IMR-90 (cell line): ENCODE data around the gene TAS2R3. TPM values are rescaled to one million over a fixed set of nuclear protein-coding genes. Genes with fewer than 3 reads are reported as not detected.

Experiments used
- ATAC-seq: fragments of 200-7000 bp; cut with Tn5 transposase; 2 replicates; pipeline ENCODE4 v1.9.1; 2020; ENCODE audit warnings: low read depth, mild to moderate bottlenecking, moderate library complexity
- BruUV-seq: library from RNA; stranded (reverse); fragments of 400-500 nt; replicated peaks from 2 replicates; lab custom pipeline; 2021; lab: Mats Ljungman, UMichigan
- CTCF ChIA-PET: fragments of 300-600 bp; formaldehyde crosslinking; extraction: SDS; loops from one replicate; lab custom pipeline; 2021; ENCODE audit warnings: antibody characterized with exemption; lab: Yijun Ruan, JAX
- POLR2A ChIA-PET: fragments of 300-600 bp; sonication (Branson Sonifier 250); formaldehyde crosslinking; loops from one replicate; lab custom pipeline; 2022; ENCODE audit warnings: antibody characterized with exemption; ENCODE audit not compliant: unreplicated experiment; lab: Charles Lee
- DNase-seq: peaks from one replicate; pipeline ENCODE4 v3.0.0; 2013
- H2AFZ ChIP-seq: replicated peaks from 2 replicates; pipeline ENCODE3; 2013; ENCODE audit warnings: low read length, mild to moderate bottlenecking; ENCODE audit not compliant: poor library complexity
- H2AK5ac ChIP-seq: 2 replicates; pipeline ENCODE4 v1.6.1; 2013; ENCODE audit warnings: low read depth, low read length, inconsistent platforms
- H2AK9ac ChIP-seq: replicated peaks from 2 replicates; pipeline ENCODE3; 2013; ENCODE audit warnings: mild to moderate bottlenecking, low read depth, low read length, moderate library complexity; ENCODE audit not compliant: poor library complexity
- H2BK120ac ChIP-seq: 2 replicates; pipeline ENCODE4 v1.6.1; 2013; ENCODE audit warnings: low read depth, low read length, inconsistent platforms
- H2BK15ac ChIP-seq: 3 replicates; pipeline ENCODE4 v1.6.1; 2013; ENCODE audit warnings: low read depth, low read length, inconsistent platforms
- H2BK20ac ChIP-seq: 2 replicates; pipeline ENCODE4 v1.6.1; 2013; ENCODE audit warnings: low read depth, mild to moderate bottlenecking, inconsistent platforms, low read length, moderate library complexity
- H2BK5ac ChIP-seq: 2 replicates; pipeline ENCODE4 v1.6.1; 2013; ENCODE audit warnings: mild to moderate bottlenecking, low read depth, low read length, inconsistent platforms; ENCODE audit not compliant: poor library complexity, severe bottlenecking
- H3K14ac ChIP-seq: replicated peaks from 2 replicates; pipeline ENCODE4 v1.6.1; 2013; ENCODE audit warnings: low read depth, low read length, inconsistent platforms
- H3K18ac ChIP-seq: 2 replicates; pipeline ENCODE4 v1.6.1; 2013; ENCODE audit warnings: low read depth, low read length, control low read depth
- H3K23ac ChIP-seq: 2 replicates; pipeline ENCODE4 v1.6.1; 2013; ENCODE audit warnings: low read depth, low read length, inconsistent platforms
- H3K27ac ChIP-seq: 2 replicates; pipeline ENCODE4 v1.5.1; 2013; ENCODE audit warnings: mild to moderate bottlenecking, control low read depth, low read length; ENCODE audit not compliant: insufficient read depth
- H3K27me3 ChIP-seq: 2 replicates; pipeline ENCODE4 v1.6.1; 2013; ENCODE audit warnings: low read length; ENCODE audit not compliant: control insufficient read depth, insufficient read depth
- H3K36me3 ChIP-seq: 2 replicates; pipeline ENCODE4 v1.6.1; 2013; ENCODE audit warnings: low read length, mixed read lengths; ENCODE audit not compliant: control insufficient read depth, insufficient read depth
- H3K4ac ChIP-seq: 2 replicates; pipeline ENCODE4 v1.6.1; 2013; ENCODE audit warnings: low read depth, low read length, inconsistent platforms
- H3K4me1 ChIP-seq: 2 replicates; pipeline ENCODE4 v1.6.1; 2013; ENCODE audit warnings: low read length, mixed read lengths; ENCODE audit not compliant: control insufficient read depth, insufficient read depth
- H3K4me2 ChIP-seq: 2 replicates; pipeline ENCODE4 v1.6.1; 2013; ENCODE audit warnings: low read depth, mild to moderate bottlenecking, control low read depth, low read length, moderate library complexity
- H3K4me3 ChIP-seq: 2 replicates; pipeline ENCODE4 v1.5.1; 2013; ENCODE audit warnings: low read depth, mild to moderate bottlenecking, control low read depth, low read length, moderate library complexity; ENCODE audit not compliant: insufficient read depth
- H3K56ac ChIP-seq: 2 replicates; pipeline ENCODE4 v1.6.1; 2013; ENCODE audit warnings: low read length, inconsistent platforms; ENCODE audit not compliant: insufficient read depth; ENCODE audit errors: extremely low read depth
- H3K79me1 ChIP-seq, 2 experiments: 2 replicates each; pipeline ENCODE4 v1.6.1; 2013; ENCODE audit warnings: low read length in 2 of 2, inconsistent platforms in 1 of 2, low read depth in 1 of 2
- H3K9ac ChIP-seq: 2 replicates; pipeline ENCODE4 v1.6.1; 2013; ENCODE audit warnings: low read depth, low read length, control low read depth
- H3K9me1 ChIP-seq: 2 replicates; pipeline ENCODE4 v1.6.1; 2013; ENCODE audit warnings: low read length, inconsistent platforms; ENCODE audit not compliant: insufficient read depth
- H3K9me3 ChIP-seq: 2 replicates; pipeline ENCODE4 v1.6.1; 2013; ENCODE audit warnings: low read length; ENCODE audit not compliant: control insufficient read depth, insufficient read depth
- H4K20me1 ChIP-seq: 2 replicates; pipeline ENCODE4 v1.6.1; 2013; ENCODE audit warnings: low read length, inconsistent platforms; ENCODE audit not compliant: insufficient read depth
- H4K5ac ChIP-seq: 2 replicates; pipeline ENCODE4 v1.6.1; 2013; ENCODE audit warnings: mild to moderate bottlenecking, low read depth, low read length, control low read depth
- H4K8ac ChIP-seq, 2 experiments: 2 replicates each; pipeline ENCODE4 v1.6.1; 2013; ENCODE audit warnings: low read depth in 2 of 2, low read length in 2 of 2, control low read depth in 1 of 2, inconsistent platforms in 1 of 2
- H4K91ac ChIP-seq: 2 replicates; pipeline ENCODE4 v1.6.1; 2013; ENCODE audit warnings: low read depth, low read length, inconsistent platforms; ENCODE audit not compliant: insufficient read depth
- BHLHE40 ChIP-seq: fragments of 150-350 bp; IDR thresholded peaks from 2 replicates; pipeline ENCODE4 v1.6.1; 2016; ENCODE audit warnings: mild to moderate bottlenecking, low read depth, low read length
- CEBPB ChIP-seq: IDR thresholded peaks from 2 replicates; pipeline ENCODE4 v1.6.1; 2012; ENCODE audit warnings: low read depth, low read length, improper control_type of control experiment
- CHD1 ChIP-seq: IDR thresholded peaks from 2 replicates; pipeline ENCODE4 v1.6.1; 2012; ENCODE audit warnings: low read depth, low read length, improper control_type of control experiment
- CTCF ChIP-seq: conservative IDR thresholded peaks from 2 replicates; pipeline ENCODE4 v1.5.1; 2012; ENCODE audit warnings: mild to moderate bottlenecking, low read depth, low read length, improper control_type of control experiment
- ELK1 ChIP-seq: fragments of 150-350 bp; IDR thresholded peaks from 2 replicates; pipeline ENCODE4 v1.6.1; 2016; ENCODE audit warnings: low read depth, mild to moderate bottlenecking, low read length, moderate library complexity, borderline replicate concordance
- FOS ChIP-seq: fragments of 150-350 bp; IDR thresholded peaks from 2 replicates; pipeline ENCODE4 v1.6.1; 2016; ENCODE audit warnings: low read depth, low read length
- MAFK ChIP-seq: IDR thresholded peaks from 2 replicates; pipeline ENCODE4 v1.6.1; 2012; ENCODE audit warnings: low read depth, low read length, improper control_type of control experiment
- MAZ ChIP-seq: IDR thresholded peaks from 2 replicates; pipeline ENCODE4 v1.6.1; 2012; ENCODE audit warnings: low read depth, mild to moderate bottlenecking, low read length, improper control_type of control experiment, moderate library complexity, borderline replicate concordance
- MXI1 ChIP-seq: IDR thresholded peaks from 2 replicates; pipeline ENCODE4 v1.6.1; 2012; ENCODE audit warnings: low read depth, mild to moderate bottlenecking, low read length, moderate library complexity, borderline replicate concordance
- NFE2L2 ChIP-seq: fragments of 150-350 bp; IDR thresholded peaks from 2 replicates; pipeline ENCODE4 v1.6.1; 2016; ENCODE audit warnings: low read depth, mild to moderate bottlenecking, low read length
- POLR2A ChIP-seq: IDR thresholded peaks from 2 replicates; pipeline ENCODE4 v1.6.1; 2012; ENCODE audit warnings: mild to moderate bottlenecking, low read depth, low read length
- RAD21 ChIP-seq: IDR thresholded peaks from 2 replicates; pipeline ENCODE4 v1.6.1; 2012; ENCODE audit warnings: low read length, improper control_type of control experiment
- RCOR1 ChIP-seq: IDR thresholded peaks from 2 replicates; pipeline ENCODE4 v1.6.1; 2012; ENCODE audit warnings: mild to moderate bottlenecking, low read length, improper control_type of control experiment; ENCODE audit not compliant: insufficient replicate concordance
- RFX5 ChIP-seq: IDR thresholded peaks from 2 replicates; pipeline ENCODE4 v1.8.0; 2012; ENCODE audit warnings: low read depth, mild to moderate bottlenecking, low read length, moderate library complexity
- SMC3 ChIP-seq: fragments of 150-350 bp; IDR thresholded peaks from 2 replicates; pipeline ENCODE4 v1.6.1; 2016; ENCODE audit warnings: low read depth, mild to moderate bottlenecking, antibody characterized with exemption, low read length, moderate library complexity
- USF2 ChIP-seq: fragments of 150-350 bp; IDR thresholded peaks from 2 replicates; pipeline ENCODE4 v1.6.1; 2017; ENCODE audit warnings: mild to moderate bottlenecking, antibody characterized with exemption, low read length, low read depth
- WGBS, 2 experiments: methylation state at CpG; one replicate each; pipeline versions ENCODE4 v1.1.5 to v1.1.7; 2013; ENCODE audit warnings: missing lambda C conversion rate in 2 of 2; ENCODE audit not compliant: insufficient read length in 1 of 2; ENCODE audit errors: extremely low coverage in 2 of 2; 5-methylcytosine and 5-hydroxymethylcytosine counted together
- dilution Hi-C: fragments of 300-500 bp; cut with HindIII; formaldehyde crosslinking; loops from one replicate; pipeline ENCODE4 v1.14.3; 2018; ENCODE audit warnings: low sequenced_read_pairs; ENCODE audit not compliant: unreplicated experiment
- in situ Hi-C: fragments of 300-500 bp; cut with MboI; formaldehyde crosslinking; loops from 3 replicates; pipeline ENCODE4 v1.14.3; 2019; ENCODE audit warnings: low sequenced_read_pairs, inconsistent platforms, mixed read lengths
- intact Hi-C: fragments of 100-400 bp; cut with micrococcal nuclease; formaldehyde crosslinking; loops from 2 replicates; pipeline ENCODE4 v1.10.0; 2022
- polyA plus RNA-seq, 3 experiments: library from polyadenylated mRNA; depleted of rRNA; stranded (reverse); fragments of >200 nt; gene quantifications; 2 replicates each; pipeline ENCODE4 v1.2.3, GENCODE V29; 2012; ENCODE audit warnings: low replicate concordance in 1 of 3
- total RNA-seq: library from RNA; depleted of rRNA; stranded (reverse); fragments of >200 nt; gene quantifications from 2 replicates; pipeline ENCODE4 v1.2.3, GENCODE V29; 2012

TAS2R3 gene
- total and polyA plus RNA-seq, 2 of the 4 experiments (the other 2 are of a cell fraction): 0.72 TPM; not detected in 1

GRCh38 chr7:141739250-141739649 is 24.6 kb upstream of the TAS2R3 start:
- Histone ChIP-seq H3K9me1 (peaks cover 6% of the 10 kb centered on the region; the same call in 1 of the 2 replicates), H4K20me1 (no peaks in the 10 kb centered on the region), H3K23ac (no peak overlapping the region), H3K4me3 (peak overlapping the region; percentile 65; the same call in 1 of the 2 replicates), H3K56ac (no peak overlapping the region), H2AK9ac (no peak overlapping the region), H2AFZ (no peak overlapping the region), H3K79me1 (peaks cover 13 to 20% of the 10 kb centered on the region in 2 experiments; a peak in 3 of 4 replicates), H3K9me3 (no peaks in the 10 kb centered on the region), H3K4me1 (no peaks in the 10 kb centered on the region; the same call in 1 of the 2 replicates), H2BK120ac (no peak overlapping the region), H4K5ac (no peak overlapping the region), H3K4ac (no peak overlapping the region), H3K4me2 (peak overlapping the region; percentile 89), H3K14ac (no peak overlapping the region), H2BK20ac (no peak overlapping the region), H3K18ac (no peak overlapping the region), H3K27me3 (no peaks in the 10 kb centered on the region), H2BK15ac (no peak overlapping the region), H2AK5ac (no peak overlapping the region), H4K91ac (no peak overlapping the region), H4K8ac (no peak overlapping the region), H3K36me3 (peaks cover 18% of the 10 kb centered on the region), H2BK5ac (no peak overlapping the region), H3K9ac (no peak overlapping the region), H3K27ac (no peak overlapping the region)
- CTCF ChIA-PET: no interaction called here
- WGBS, 2 experiments: no CpG with 5 or more reads among the region's 3 CpGs
- no peak for ATAC-seq
- dilution Hi-C loops (no loop called here), in situ Hi-C loops (no loop called here), intact Hi-C loops (loop anchor here (2.0 to 10.0 kb wide), 3 partner anchors 36 to 204 kb away; partner anchors contain the start of gene DENND11)
- DNase-seq: no peak
- BruUV-seq: no TSS peak
- TF ChIP-seq ELK1 (no peak), RAD21 (no peak), CTCF (no peak), FOS (no peak), MAZ (no peak), BHLHE40 (no peak), RFX5 (no peak), CHD1 (no peak), RCOR1 (no peak), USF2 (no peak), POLR2A (no peak), NFE2L2 (no peak), SMC3 (no peak), MXI1 (no peak), MAFK (no peak), CEBPB (no peak)
- POLR2A ChIA-PET: no interaction called here
